ENCODE data around the gene ZNF837.
A peak's percentile ranks its signal among the peaks of the same experiment; 100 is the strongest.

The ZNF837 gene

GRCh38 chr19:58328999-58329398 lies 51.8 kb downstream of the ZNF837 start:
- peak overlapping the region; percentile 87 for H3K27ac ChIP-seq
- TF ChIP-seq CTCF (conservative IDR thresholded peaks at IDR 0.05): no peak

- no peak for TF ChIP-seq CTCF (conservative IDR thresholded peaks at IDR 0.05)
- H3K27ac ChIP-seq: peak within 1 kb of the TSS; percentile 87
Measured at GRCh38 chr19:58326914-58327726, 53.7 kb downstream of the ZNF837 start, which contains the start of gene ZSCAN22. TSS of gene ZSCAN22 (plus strand) at chr19:58326994. CDS start at chr19:58334803, 7,809 bp downstream.

GRCh38 chr19:58326501-58326913 lies 54.3 kb downstream of the ZNF837 start:
- peak overlapping the region; percentile 87 for H3K27ac ChIP-seq
- no peak for TF ChIP-seq CTCF (conservative IDR thresholded peaks at IDR 0.05)

GRCh38 chr19:58325311-58326022 lies 55.4 kb downstream of the ZNF837 start:
- peak overlapping the region; percentile 87; the same call in 1 of the 2 replicates for H3K27ac ChIP-seq
- TF ChIP-seq CTCF (conservative IDR thresholded peaks at IDR 0.05): no peak

- no peak for TF ChIP-seq CTCF (conservative IDR thresholded peaks at IDR 0.05)
Measured at GRCh38 chr19:58319241-58319640, 61.6 kb downstream of the ZNF837 start.

GRCh38 chr19:58318297-58318696 lies 62.5 kb downstream of the ZNF837 start:
- no peak for TF ChIP-seq CTCF (conservative IDR thresholded peaks at IDR 0.05)
- no peak overlapping the region for H3K27ac ChIP-seq

More at GRCh38 chr19:58319241-58319640, 61.6 kb downstream of the ZNF837 start:
- no peak overlapping the region for H3K27ac ChIP-seq

Data from VCaP (cell line).